ENCODE data around the gene BAIAP3. TPM values are rescaled to one million over a fixed set of nuclear protein-coding genes. Genes with fewer than 3 reads are reported as not detected.
A peak's percentile ranks its signal among the peaks of the same experiment; 100 is the strongest.

Gene BAIAP3
- total RNA-seq, 1 donor from 2014 or later, result 11.4 TPM

DNA sequence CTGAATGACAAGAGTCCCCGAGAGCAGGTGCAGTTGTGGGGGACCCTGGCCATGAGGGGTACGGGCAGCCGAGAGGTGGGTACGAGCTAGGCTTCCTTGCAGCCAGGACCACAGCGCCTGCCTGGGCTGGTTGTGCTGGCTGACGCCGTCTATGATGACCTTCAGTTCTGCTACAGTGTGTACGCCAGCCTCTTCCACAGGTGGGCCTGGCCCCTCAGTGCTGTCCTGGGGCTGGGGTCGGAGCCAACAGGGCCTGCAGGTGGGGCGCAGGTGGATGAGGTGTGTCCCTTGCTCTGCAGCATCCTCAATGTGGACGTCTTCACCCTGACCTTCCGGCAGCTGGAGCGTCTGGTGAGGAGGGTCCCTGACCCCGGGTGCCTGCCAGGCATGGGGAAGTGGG is 11.1 kb downstream of the BAIAP3 start:
- no peak for FAIRE-seq
- no peak for DNase-seq (ENCODE audit: low spot score in 2 of 2)

DNA sequence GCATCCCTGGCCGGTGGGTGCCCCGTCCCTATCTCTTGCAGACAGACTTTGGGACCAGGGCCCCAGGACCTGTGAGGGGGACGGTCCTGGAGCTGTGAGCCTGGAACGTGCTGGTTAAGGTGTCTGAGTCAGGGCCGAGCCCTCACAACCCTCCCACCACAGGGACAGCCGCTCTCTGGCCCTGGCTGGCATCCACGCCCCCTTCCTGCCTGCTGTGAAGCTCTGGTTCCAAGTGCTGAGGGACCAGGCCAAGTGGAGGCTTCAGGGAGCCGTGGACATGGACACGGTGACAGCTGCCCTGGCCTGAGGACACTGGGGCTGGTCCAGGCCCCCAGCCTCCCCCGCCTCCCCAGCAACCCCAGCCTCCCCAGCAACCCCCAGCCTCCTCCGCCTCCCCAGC is 11.6 kb downstream of the BAIAP3 start:
- FAIRE-seq (no peak), DNase-seq (ENCODE audit: low spot score in 2 of 2) (no peak)

DNA sequence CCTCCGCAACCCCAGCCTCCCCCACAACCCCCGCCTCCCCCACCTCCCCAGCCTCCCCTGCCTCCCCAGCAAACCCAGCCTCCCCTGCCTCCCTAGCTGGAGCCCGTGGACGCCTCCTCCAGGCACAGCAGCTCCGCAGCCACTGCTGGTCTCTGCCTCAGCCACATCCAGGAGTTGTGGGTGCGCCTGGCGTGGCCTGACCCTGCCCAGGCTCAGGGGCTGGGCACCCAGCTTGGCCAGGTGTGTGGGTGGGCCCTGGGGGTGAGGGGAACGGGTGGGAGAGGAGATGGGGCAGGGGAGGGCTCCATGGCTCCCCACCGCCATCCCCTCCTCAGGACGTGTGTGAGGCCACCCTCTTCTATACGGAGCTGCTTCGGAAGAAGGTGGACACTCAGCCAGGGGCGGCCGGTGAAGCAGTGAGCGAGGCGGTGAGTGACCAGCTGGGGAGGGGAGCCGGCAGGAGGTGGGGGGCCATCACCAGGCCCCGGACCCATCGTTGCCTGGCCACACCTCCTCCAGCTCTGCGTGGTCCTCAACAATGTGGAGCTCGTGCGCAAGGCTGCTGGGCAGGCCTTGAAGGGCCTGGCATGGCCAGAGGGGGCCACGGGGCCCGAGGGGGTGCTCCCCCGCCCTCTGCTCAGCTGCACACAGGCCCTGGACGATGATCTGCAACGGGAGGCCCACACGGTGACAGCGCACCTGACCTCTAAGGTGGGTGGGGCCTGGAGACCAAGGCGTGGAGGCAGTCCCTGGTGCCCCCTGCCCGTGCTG is 12.4 kb downstream of the BAIAP3 start:
- DNase-seq (ENCODE audit: low spot score in 2 of 2) (no peak), FAIRE-seq (no peak)

DNA sequence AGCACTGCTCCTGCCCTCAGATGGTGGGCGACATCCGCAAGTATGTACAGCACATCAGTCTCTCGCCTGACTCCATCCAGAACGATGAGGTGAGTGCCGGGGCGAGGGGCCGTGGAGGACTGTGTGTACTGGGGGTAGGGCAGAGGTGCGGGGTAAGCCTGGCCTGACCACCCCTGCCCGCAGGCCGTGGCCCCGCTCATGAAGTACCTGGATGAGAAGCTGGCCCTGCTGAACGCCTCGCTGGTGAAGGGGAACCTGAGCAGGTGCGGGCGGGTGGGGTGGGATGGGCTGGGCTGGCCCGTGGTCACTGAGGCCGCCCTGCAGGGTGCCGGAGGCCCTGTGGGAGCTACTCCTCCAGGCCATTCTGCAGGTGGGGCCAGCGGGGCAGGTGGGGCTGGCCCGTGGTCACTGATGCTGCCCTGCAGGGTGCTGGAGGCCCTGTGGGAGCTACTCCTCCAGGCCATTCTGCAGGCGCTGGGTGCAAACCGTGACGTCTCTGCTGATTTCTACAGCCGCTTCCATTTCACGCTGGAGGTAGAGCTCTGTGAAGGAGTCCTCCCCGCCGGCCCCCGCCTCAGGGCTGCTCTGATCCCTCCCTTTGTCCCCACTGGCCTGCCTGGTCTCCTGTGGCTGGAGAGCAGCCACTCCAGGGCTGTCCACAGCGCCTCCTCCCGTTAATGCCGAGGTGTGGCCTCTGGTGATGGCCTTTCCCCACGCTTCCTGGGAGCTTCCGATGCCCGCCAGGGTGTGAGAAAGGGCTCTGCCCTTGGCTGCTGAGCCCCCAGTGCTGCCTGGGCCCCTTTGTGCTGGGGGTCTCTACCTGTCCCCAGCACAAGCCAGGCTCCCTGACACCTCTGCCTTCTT is 13.2 kb downstream of the BAIAP3 start:
- DNase-seq (ENCODE audit: low spot score in 2 of 2) (no peak), FAIRE-seq (no peak)

DNA sequence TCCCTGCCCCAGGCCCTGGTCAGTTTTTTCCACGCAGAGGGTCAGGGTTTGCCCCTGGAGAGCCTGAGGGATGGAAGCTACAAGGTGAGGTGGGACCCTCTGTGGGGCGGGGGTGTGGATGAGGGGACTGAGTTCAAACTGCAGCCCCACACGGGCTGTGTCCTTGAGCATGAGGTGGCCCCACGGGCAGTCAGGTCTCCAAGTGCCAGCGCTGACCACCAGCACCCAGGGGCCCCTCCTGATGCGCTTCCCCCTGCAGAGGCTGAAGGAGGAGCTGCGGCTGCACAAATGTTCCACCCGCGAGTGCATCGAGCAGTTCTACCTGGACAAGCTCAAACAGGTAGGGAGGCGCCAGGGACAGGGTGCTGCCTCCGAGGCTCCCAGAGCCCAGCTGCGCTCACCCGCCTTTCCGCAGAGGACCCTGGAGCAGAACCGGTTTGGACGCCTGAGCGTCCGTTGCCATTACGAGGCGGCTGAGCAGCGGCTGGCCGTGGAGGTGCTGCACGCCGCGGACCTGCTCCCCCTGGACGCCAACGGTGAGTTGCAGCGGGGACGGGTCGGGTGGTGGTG is 13.9 kb downstream of the BAIAP3 start:
- DNase-seq (ENCODE audit: low spot score in 2 of 2) (no peak), FAIRE-seq (no peak)

GRCh38 chr16:1347962-1348361 is 14.5 kb downstream of the BAIAP3 start:
- no peak for DNase-seq (ENCODE audit: low spot score in 2 of 2)
- FAIRE-seq, result no peak

DNA sequence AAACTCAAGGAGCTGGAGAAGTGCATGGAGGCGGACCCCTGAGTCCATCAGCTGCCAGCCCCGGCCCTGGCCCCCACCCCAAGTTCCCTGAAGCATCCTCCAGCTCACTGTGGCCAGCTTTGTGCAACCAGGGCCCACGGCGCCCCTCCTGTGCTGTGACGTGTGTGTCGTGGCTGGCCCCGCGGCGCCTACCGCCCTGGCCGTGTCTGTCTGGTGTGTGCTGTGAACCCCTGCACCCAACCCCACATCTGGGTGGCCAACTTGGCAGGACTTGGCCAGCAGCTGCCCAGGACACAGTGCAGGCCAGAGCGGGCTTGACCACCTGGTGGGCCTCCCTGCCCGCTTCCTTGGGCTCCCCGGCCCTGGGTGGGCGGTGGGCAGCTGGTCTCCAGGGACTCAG is 15.0 kb downstream of the BAIAP3 start:
- DNase-seq (ENCODE audit: low spot score in 2 of 2) (no peak), FAIRE-seq (no peak)

- FAIRE-seq, result no peak
- DNase-seq (ENCODE audit: low spot score in 2 of 2), result no peak
Measured at GRCh38 chr16:1348926-1349325, 15.5 kb downstream of the BAIAP3 start.

- FAIRE-seq (no peak), DNase-seq (ENCODE audit: low spot score in 2 of 2) (no peak)
Measured at GRCh38 chr16:1349351-1349750, 15.9 kb downstream of the BAIAP3 start.

DNA sequence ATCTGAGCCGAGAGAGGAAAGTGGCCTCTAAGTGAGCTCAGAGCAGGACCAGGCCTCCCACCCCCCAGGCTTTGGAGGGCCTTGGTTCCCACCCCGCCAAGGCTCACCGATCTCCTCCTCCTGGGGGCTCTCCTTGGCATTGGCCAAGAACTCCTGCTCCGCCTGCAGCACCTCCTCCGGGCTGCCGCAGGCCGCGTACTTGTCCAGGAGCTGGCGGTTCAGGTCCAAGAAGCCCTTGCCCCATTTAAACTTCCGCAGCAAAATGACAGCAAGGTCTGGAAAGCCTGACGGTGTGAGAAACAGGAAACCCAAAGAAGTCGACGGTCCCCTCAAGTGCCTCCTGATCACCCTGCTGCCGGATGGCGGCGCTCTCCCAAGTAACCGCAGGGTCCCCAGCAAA is 16.5 kb downstream of the BAIAP3 start:
- DNase-seq (ENCODE audit: low spot score in 2 of 2) (no peak), FAIRE-seq (no peak)

GRCh38 chr16:1350691-1351090 is 17.2 kb downstream of the BAIAP3 start:
- DNase-seq (ENCODE audit: low spot score in 2 of 2), result no peak
- FAIRE-seq, result no peak

GRCh38 chr16:1351215-1351581 is 17.8 kb downstream of the BAIAP3 start:
- DNase-seq (ENCODE audit: low spot score in 2 of 2) (no peak), FAIRE-seq (no peak)

DNA sequence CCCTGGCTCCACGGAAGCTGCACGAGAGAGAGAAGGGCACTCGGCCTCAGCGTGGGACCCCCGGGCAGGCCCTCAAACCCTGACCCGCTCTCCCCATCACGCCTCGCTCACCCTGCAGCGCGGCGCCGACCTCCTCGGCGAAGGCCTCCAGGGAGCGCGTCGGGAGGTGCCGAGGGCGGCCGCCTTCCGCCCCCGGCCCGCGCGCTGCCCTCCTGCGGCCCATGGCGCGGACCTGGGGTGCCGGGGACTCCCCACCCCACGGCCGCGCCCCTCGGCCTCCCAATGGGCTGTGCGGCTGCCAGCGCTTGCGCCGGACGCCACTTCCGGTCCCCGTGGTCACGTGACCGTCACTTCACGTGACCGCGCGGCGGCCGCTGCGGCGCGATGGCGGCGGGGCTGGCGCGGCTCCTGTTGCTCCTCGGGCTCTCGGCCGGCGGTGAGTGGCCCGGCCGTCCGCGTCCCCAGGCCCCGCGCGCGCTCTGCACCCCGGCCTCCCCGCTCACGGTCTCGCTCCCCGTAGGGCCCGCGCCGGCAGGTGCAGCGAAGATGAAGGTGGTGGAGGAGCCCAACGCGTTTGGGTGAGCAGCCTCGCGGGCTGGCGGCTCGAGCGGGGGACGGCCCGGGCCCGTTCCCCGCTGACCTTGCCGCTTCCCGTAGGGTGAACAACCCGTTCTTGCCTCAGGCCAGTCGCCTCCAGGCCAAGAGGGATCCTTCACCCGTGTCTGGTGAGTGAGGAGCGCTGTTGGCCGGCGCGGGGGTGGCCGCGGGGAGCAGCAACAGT is 18.3 kb downstream of the BAIAP3 start, which contains the start of the genes GNPTG and TSR3:
TSS of gene GNPTG (plus strand) at position 350 of the 781 bp plus-strand sequence. CDS start at position 385, 35 bp downstream.
TSS of gene TSR3 (minus strand) at position 297 of the 781 bp plus-strand sequence. CDS start at position 223, 74 bp downstream.
- DNase-seq (ENCODE audit: low spot score in 2 of 2) (peak; percentile 91 to 97), FAIRE-seq (no peak)

GRCh38 chr16:1354815-1355540 is 21.5 kb downstream of the BAIAP3 start:
- DNase-seq (ENCODE audit: low spot score in 2 of 2), result no peak
- no peak for FAIRE-seq

DNA sequence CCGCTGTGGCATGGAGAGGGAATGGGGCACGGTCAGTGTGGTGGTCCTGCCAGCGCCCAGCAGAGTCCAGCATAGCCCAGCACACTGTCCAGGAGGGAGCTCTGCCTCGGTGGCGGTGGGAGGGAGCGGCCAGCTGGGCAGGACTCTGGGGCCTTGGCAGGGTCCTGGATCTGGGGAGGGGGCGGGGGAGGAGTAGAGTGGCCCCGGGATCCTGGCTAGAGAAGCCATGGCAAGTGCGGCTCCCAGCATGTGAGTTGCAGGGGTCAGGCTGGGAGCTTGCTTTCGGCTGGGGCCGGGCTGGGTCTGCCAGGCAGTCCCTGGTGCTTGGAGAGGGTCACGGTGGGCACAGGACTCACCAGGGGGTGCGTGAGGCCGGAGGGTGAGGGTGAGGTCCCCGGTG is 22.1 kb downstream of the BAIAP3 start:
- FAIRE-seq, result no peak
- no peak for DNase-seq (ENCODE audit: low spot score in 2 of 2)

DNA sequence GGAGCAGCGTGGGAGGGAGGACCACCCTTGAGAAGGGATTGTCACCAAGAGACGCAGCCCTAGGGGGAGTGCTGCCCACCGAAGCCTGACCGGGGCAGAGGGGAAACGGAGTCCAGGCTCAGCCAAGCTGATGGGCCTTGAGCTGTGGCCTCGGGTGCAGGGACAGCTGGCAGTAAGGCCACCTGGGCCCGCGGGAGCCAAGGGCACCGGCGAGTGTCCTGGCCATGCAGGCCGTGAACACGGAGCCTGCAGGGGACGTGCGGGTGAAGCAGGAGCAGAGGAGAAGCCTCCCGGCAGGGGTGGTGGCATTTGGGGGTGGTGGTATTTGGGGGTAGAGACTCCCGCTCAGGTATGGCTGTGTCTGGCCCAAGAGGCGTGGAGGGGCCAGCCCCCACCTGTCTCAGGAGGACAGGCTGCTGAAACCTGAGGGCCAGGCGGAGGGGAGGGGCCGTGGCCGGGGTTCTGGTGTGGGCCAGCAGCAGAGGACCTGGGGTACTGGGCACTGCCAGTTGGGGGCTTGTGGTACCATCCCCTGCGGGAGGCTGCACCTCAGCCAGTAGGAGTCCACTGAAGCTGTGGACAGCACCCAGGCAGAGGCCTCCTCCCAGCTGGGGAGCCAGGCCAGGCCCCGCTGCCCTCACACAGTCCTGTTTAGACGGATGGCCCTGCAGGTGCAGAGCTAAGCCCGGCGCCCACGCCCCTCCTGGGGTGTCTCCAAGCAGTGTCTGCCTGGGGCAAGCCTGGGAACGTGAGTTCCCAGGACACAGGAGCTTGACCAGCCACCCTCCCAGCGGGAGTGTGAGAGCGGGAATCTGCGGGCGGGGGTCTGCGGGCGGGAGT is 22.8 kb downstream of the BAIAP3 start:
- DNase-seq (ENCODE audit: low spot score in 2 of 2) (no peak), FAIRE-seq (no peak)

- FAIRE-seq (no peak), DNase-seq (ENCODE audit: low spot score in 2 of 2) (no peak)
Measured at GRCh38 chr16:1357906-1358566, 24.6 kb downstream of the BAIAP3 start.

- no peak for DNase-seq (ENCODE audit: low spot score in 2 of 2)
- no peak for FAIRE-seq
Measured at GRCh38 chr16:1361685-1362360, 28.4 kb downstream of the BAIAP3 start.
